Upper lobe of left lung (tissue), 6 donors: ENCODE data around the gene UPK1A. TPM values are rescaled to one million over a fixed set of nuclear protein-coding genes. Genes with fewer than 3 reads are reported as not detected.

ENCODE experiments used
- ATAC-seq, 2 donors: fragments of 200-7000 bp; cut with Tn5 transposase; one replicate each; pipeline ENCODE4 v1.9.1; 2022; ENCODE audit warnings: mild to moderate bottlenecking in 2 of 2, moderate library complexity in 2 of 2; ENCODE audit not compliant: low FRiP score in 2 of 2
- DNase-seq, 2 donors: peaks; one replicate each; pipeline ENCODE4 v3.0.0-alpha.2; 2019 to 2020
- H3K27ac ChIP-seq, 4 donors: fragments of 200-600 bp; sonication (generic); one replicate each; pipeline ENCODE4 v1.5.1; 2016 to 2019
- H3K27me3 ChIP-seq, 4 donors: fragments of 200-600 bp; sonication (generic); one replicate each; pipeline ENCODE4 v1.5.1; 2017 to 2019
- H3K36me3 ChIP-seq, 4 donors: fragments of 200-600 bp; sonication (generic); one replicate each; pipeline ENCODE4 v1.5.1; 2016 to 2019
- H3K4me1 ChIP-seq, 4 donors: fragments of 200-600 bp; sonication (generic); one replicate each; pipeline ENCODE4 v1.5.1; 2018 to 2019
- H3K4me3 ChIP-seq, 4 donors: fragments of 200-600 bp; sonication (generic); one replicate each; pipeline ENCODE4 v1.5.1; 2017 to 2019; ENCODE audit warnings: mild to moderate bottlenecking in 2 of 4, moderate library complexity in 1 of 4
- H3K9me3 ChIP-seq, 4 donors: fragments of 200-600 bp; sonication (generic); one replicate each; pipeline ENCODE4 v1.5.1; 2018 to 2019
- CTCF ChIP-seq, 6 experiments: fragments of 450-650 bp in 4 of 6; fragments of 200-600 bp in 2 of 6; sonication (generic) in 2 of 6; IDR thresholded peaks; one replicate each; pipeline ENCODE4 v1.5.1; 2016 to 2019; ENCODE audit warnings: antibody characterized with exemption in 6 of 6
- EP300 ChIP-seq, 4 donors: sonication (generic); formaldehyde crosslinking; IDR thresholded peaks; one replicate each; pipeline ENCODE4 v1.5.1; 2017; ENCODE audit warnings: antibody characterized with exemption in 4 of 4, control low read depth in 2 of 4
- POLR2A ChIP-seq, 4 donors: fragments of 450-650 bp; IDR thresholded peaks; one replicate each; pipeline ENCODE4 v1.5.1; 2016 to 2017; ENCODE audit warnings: antibody characterized with exemption in 4 of 4, mild to moderate bottlenecking in 2 of 4
- POLR2AphosphoS5 ChIP-seq, 2 donors: sonication (generic); formaldehyde crosslinking; IDR thresholded peaks; one replicate each; pipeline ENCODE4 v1.5.1; 2017; ENCODE audit warnings: antibody characterized with exemption in 2 of 2
- WGBS, 2 donors: methylation state at CpG; one replicate each; pipeline ENCODE4 v1.1.5; 2017 to 2018; 5-methylcytosine and 5-hydroxymethylcytosine counted together
- total RNA-seq, 6 donors: library from RNA; depleted of rRNA in 4 of 6; stranded (reverse); fragments of >200 nt in 4 of 6; gene quantifications; one replicate each; pipeline versions ENCODE4 v1.1.0 to v1.2.1, GENCODE V29; 2016 to 2021
- donor health status: DM: no; HTN: no; CAD: no; lungs with moderate emphysema.
- donor health status: DM: no; HTN: yes; CAD: no; lungs with severe emphysema.

Gene UPK1A
- total RNA-seq, 6 donors from 2014 or later = not detected

GRCh38 chr19:35717665-35718344, 51.5 kb downstream of the UPK1A start, which contains the start of gene KMT2B:
Gene KMT2B (plus strand): TSS chr19:35718003. CDS start chr19:35718019, 16 bp downstream.
- Histone ChIP-seq H3K36me3 (peaks cover 8 to 32% (median 26%) of the 10 kb centered on the region in 4 donors), H3K27me3 (no peaks in the 10 kb centered on the region), H3K4me1 (peaks cover 14 to 45% (median 28%) of the 10 kb centered on the region in 4 donors), H3K27ac (peak within 1 kb of the TSS; percentile 88 to 97 (median 92)), H3K4me3 (peak within 1 kb of the TSS; percentile 64 to 99 (median 90)), H3K9me3 (no peaks in the 10 kb centered on the region)
- TF ChIP-seq POLR2AphosphoS5 (IDR thresholded peaks at IDR 0.05) (peak; percentile 5 to 26), POLR2A (IDR thresholded peaks at IDR 0.05) (no peak)
- ATAC-seq = peak in 1 of 2 donors; percentile 84
- 0% methylated on average over 25 of the region's 109 CpGs; no CpG with 5 or more reads in 1 of the 2 donors for whole genome bisulfite sequencing, 2 donors
- DNase-seq = no peak

DNA sequence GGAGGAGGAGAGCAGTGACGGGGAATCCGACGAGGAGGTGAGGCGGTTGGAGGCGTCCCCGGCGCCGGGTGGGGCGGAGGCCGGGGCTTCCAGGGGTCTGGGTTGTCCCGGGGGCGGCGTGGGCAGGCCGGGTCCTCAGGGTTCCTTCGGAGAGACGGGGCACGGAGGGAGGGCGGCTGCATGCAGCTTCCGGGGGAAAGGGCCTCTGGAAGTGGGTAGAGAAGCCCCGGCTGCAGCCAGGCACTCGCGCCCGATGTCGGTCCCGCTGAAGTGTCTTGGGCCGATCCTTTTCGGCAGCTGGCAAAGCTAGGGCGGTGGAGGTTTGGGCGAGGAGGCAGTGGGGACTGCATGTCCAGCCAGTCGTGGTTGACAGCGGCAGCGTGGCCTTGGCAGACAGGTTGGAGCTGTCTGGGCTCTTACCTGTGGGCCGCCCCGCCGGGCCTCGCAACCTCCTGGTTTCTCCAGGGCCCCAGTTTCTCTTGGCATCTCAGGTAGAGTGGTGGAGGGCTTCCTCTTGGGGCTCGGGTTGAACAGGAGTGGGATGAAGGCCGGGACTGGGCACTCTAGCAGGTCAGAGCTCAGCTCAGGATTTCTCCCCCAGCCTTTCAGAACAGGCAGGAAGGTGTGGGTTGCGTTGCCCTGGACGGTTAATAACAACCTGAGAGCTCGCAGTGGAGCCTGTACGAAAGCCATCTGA, 52.2 kb downstream of the UPK1A start:
- TF ChIP-seq EP300 (IDR thresholded peaks at IDR 0.05) (no peak), POLR2AphosphoS5 (IDR thresholded peaks at IDR 0.05) (no peak), CTCF (IDR thresholded peaks at IDR 0.05) (no peak), POLR2A (IDR thresholded peaks at IDR 0.05) (no peak)
- WGBS, 2 donors = 1 to 2% methylated on average over 13 to 42 of the region's 42 CpGs
- Histone ChIP-seq H3K36me3 (peaks cover 14 to 39% (median 33%) of the 10 kb centered on the region in 4 donors), H3K4me3 (peak overlapping the region; percentile 64 to 99 (median 88)), H3K27ac (peak overlapping the region; percentile 88 to 97 (median 92)), H3K9me3 (no peaks in the 10 kb centered on the region), H3K27me3 (no peaks in the 10 kb centered on the region), H3K4me1 (peaks cover 14 to 45% (median 28%) of the 10 kb centered on the region in 4 donors)
- DNase-seq (peak; percentile 35 to 93), ATAC-seq (no peak)

GRCh38 chr19:35719402-35720162, 53.3 kb downstream of the UPK1A start:
- peak overlapping the region in 2 of 4 donors; percentile 64 to 90 for H3K4me3 ChIP-seq
- 87 to 92% methylated on average over 27 of the region's 32 CpGs for WGBS, 2 donors
- no peaks in the 10 kb centered on the region for H3K9me3 ChIP-seq
- peak overlapping the region in 1 of 4 donors; percentile 97 for H3K27ac ChIP-seq
- no peak for ATAC-seq
- DNase-seq = peak in 1 of 2 donors; percentile 78
- no peak for TF ChIP-seq CTCF (IDR thresholded peaks at IDR 0.05)
- peaks cover 14 to 45% (median 28%) of the 10 kb centered on the region in 4 donors for H3K4me1 ChIP-seq
- H3K27me3 ChIP-seq = no peaks in the 10 kb centered on the region
- peaks cover 23 to 49% (median 44%) of the 10 kb centered on the region in 4 donors for H3K36me3 ChIP-seq

- no peak for TF ChIP-seq POLR2AphosphoS5 (IDR thresholded peaks at IDR 0.05)
- no peak for TF ChIP-seq EP300 (IDR thresholded peaks at IDR 0.05)
- TF ChIP-seq CTCF (IDR thresholded peaks at IDR 0.05) = no peak
- TF ChIP-seq POLR2A (IDR thresholded peaks at IDR 0.05) = no peak
- DNase-seq (no peak), ATAC-seq (no peak)
- Histone ChIP-seq H3K27ac (no peak overlapping the region), H3K4me3 (no peak overlapping the region), H3K27me3 (no peaks in the 10 kb centered on the region), H3K9me3 (no peaks in the 10 kb centered on the region), H3K36me3 (peaks cover 29 to 55% (median 49%) of the 10 kb centered on the region in 4 donors), H3K4me1 (peaks cover 14 to 43% (median 28%) of the 10 kb centered on the region in 4 donors)
- 91 to 93% methylated on average over 9 of the region's 9 CpGs for WGBS, 2 donors
Observed at GRCh38 chr19:35720163-35720524, 53.8 kb downstream of the UPK1A start.

GRCh38 chr19:35720648-35721047, 54.3 kb downstream of the UPK1A start:
- 85 to 92% methylated on average over 9 to 10 of the region's 17 CpGs for WGBS, 2 donors
- peaks cover 34 to 60% (median 54%) of the 10 kb centered on the region in 4 donors for H3K36me3 ChIP-seq
- no peak for DNase-seq

More at GRCh38 chr19:35720648-35721047, 54.3 kb downstream of the UPK1A start:
- TF ChIP-seq POLR2A (IDR thresholded peaks at IDR 0.05) (no peak), POLR2AphosphoS5 (IDR thresholded peaks at IDR 0.05) (no peak), CTCF (IDR thresholded peaks at IDR 0.05) (no peak), EP300 (IDR thresholded peaks at IDR 0.05) (no peak)
- Histone ChIP-seq H3K9me3 (no peaks in the 10 kb centered on the region), H3K4me1 (peaks cover 11 to 38% (median 24%) of the 10 kb centered on the region in 4 donors), H3K27me3 (no peaks in the 10 kb centered on the region), H3K27ac (no peak overlapping the region), H3K4me3 (no peak overlapping the region)
- no peak for ATAC-seq
